AG09319 (cell line): ENCODE measurements around the gene MEGF11.

ENCODE experiments used
- DNase-seq: peaks from one replicate; pipeline ENCODE4 v3.0.0-alpha.2; 2010; ENCODE audit warnings: low read depth; ENCODE audit errors: extremely low read depth
- TF ChIP-seq, protein P1 (sequence below): IDR thresholded peaks from 2 replicates; pipeline ENCODE4 v1.5.1; 2011; ENCODE audit warnings: low read depth, mild to moderate bottlenecking, inconsistent platforms, low read length, moderate library complexity

Gene MEGF11

DNA sequence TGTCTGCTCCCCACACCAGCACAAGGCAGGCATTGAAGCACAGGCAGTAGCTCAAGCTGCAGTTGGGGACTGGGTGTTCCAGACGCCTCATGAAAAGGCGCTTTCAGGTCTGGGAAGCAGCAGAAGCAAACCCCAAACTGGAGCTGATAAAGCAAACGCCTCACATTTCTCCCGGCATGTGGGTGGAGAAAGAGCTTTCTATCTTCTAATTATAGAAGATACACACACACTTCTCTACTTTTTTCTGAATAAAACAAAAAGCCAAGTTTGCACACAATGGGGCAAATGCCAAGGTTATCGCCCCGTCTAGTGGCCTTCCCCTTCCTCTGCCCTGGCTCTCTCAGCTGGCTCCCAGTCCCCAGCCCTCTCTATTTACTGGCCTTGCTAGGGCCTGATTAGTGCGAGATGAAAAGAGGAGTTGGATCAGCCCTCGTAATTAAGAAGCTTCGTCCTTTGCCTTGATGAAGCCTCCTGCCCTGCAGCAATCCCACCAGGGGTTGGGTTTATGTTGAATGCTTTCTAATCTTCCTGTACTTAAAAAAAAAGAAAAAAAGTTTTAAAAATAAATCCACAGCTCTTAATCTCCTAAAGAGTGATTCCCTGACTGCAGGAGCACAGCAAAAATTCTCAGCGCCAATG is 120.2 kb downstream of the MEGF11 start:
- TF ChIP-seq, protein P1, sequence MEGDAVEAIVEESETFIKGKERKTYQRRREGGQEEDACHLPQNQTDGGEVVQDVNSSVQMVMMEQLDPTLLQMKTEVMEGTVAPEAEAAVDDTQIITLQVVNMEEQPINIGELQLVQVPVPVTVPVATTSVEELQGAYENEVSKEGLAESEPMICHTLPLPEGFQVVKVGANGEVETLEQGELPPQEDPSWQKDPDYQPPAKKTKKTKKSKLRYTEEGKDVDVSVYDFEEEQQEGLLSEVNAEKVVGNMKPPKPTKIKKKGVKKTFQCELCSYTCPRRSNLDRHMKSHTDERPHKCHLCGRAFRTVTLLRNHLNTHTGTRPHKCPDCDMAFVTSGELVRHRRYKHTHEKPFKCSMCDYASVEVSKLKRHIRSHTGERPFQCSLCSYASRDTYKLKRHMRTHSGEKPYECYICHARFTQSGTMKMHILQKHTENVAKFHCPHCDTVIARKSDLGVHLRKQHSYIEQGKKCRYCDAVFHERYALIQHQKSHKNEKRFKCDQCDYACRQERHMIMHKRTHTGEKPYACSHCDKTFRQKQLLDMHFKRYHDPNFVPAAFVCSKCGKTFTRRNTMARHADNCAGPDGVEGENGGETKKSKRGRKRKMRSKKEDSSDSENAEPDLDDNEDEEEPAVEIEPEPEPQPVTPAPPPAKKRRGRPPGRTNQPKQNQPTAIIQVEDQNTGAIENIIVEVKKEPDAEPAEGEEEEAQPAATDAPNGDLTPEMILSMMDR: no peak

GRCh38 chr15:66132251-66132816 is 121.2 kb downstream of the MEGF11 start:
- DNase-seq: no peak
- TF ChIP-seq, protein P1: no peak

More for the DNA sequence above, 120.2 kb downstream of the MEGF11 start:
- DNase-seq: no peak

DNA sequence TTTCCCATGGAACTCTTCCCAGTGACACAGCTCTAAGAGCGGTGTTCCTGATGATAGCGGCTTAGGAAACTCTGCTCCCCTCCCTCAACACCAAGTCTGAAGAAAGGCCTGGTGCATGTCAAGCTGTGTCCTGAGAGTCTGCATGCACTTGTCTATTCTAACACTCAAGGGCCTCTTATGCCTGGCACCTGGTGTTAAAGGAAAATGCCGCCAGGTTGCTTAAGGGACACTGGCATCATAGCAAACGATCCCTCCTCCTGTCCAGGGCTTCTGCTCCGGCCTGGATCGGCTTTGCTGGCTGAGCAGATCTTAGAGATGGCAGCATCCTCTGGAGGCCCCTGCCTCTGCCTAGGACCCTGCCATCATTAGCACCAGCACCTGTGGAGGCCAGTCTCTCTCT is 121.7 kb downstream of the MEGF11 start:
- TF ChIP-seq, protein P1: no peak
- no peak for DNase-seq

DNA sequence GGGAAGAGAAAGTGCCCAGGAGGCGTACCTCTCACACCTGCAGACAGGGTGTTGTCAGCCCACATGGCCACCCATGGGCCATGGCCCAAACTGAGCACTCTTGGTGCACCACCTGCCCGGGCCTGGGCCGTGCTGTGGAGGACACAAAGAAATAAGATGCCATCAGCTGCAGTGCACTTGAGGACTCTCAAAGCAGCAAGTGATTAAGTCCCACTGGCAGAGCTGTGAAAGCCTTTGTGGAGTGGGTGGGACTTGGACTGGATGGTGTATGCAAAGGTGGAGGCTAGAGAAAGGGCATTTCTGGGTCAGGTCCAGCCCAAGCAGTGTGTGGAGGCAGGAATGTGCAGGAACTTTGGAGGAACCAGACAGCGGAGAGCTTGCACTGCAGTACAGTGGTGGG is 122.3 kb downstream of the MEGF11 start:
- TF ChIP-seq, protein P1: no peak
- no peak for DNase-seq

- DNase-seq: no peak
- TF ChIP-seq, protein P1: no peak
Measured at GRCh38 chr15:66130496-66131034, 123.0 kb downstream of the MEGF11 start.

DNA sequence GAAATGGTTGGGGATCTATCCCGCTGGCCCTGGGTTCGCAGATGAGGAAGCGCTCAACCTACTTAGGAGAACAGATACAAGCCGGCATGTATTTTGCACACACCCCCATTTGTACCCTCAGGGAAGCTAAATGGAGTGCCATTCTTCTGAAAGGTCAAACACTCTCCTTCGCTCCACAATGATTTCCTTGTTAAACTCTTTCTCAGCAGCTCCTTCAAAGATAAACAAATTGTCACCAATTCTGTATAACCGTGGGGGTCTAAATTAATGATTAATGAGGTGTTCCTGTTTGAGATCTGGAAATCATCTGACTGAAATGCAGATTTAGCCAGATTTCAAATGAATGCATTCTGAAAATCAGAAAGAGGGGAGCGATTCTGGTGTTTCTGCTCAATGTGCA is 124.0 kb downstream of the MEGF11 start:
- TF ChIP-seq, protein P1: no peak
- DNase-seq: no peak

GRCh38 chr15:66128116-66128680 is 125.4 kb downstream of the MEGF11 start:
- no peak for DNase-seq
- TF ChIP-seq, protein P1: no peak
